Endometrial microvascular endothelial cells (primary cell): ENCODE results near the gene DEFB123. TPM values are rescaled to one million over a fixed set of nuclear protein-coding genes. Genes with fewer than 3 reads are reported as not detected.

ENCODE experiments used
- in situ Hi-C: cut with HindIII; loops from 2 replicates; pipeline ENCODE4 v1.10.0; 2017; ENCODE audit warnings: low sequenced_read_pairs, low pct_unique_long_range_greater_than_20kb; ENCODE audit errors: inconsistent ontology term
- total RNA-seq: library from RNA; depleted of rRNA; stranded (reverse); fragments of >200 nt; gene quantifications from one replicate; pipeline ENCODE4 v1.2.3, GENCODE V29; 2015; ENCODE audit errors: inconsistent ontology term

DEFB123 gene
- total RNA-seq, 1 donor from 2014 or later, result not detected

GRCh38 chr20:31472395-31473330 lies 32.2 kb downstream of the DEFB123 start:
- in situ Hi-C loops, result no loop called here

GRCh38 chr20:31473331-31474096 lies 33.1 kb downstream of the DEFB123 start:
- in situ Hi-C loops, result no loop called here

DNA sequence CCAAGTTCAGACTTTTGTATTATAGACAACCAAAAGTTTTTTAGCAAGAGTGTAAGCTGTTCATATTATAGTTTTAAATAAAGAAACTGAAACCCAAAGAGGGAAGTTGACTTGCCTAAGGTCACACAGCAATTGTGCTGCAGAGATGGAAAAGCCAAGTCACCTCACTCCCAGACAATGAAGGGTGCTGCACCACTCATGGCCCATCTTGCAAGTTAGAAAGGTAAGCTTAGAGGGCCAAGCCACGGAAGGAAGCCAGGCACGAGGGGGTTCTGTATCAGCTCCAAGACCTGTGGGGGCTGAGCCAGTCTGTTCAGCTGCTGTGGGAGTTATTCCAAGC lies 33.6 kb downstream of the DEFB123 start:
- in situ Hi-C loops, result no loop called here

GRCh38 chr20:31474758-31475427 lies 34.5 kb downstream of the DEFB123 start, which contains the start of the genes DEFB124 and REM1:
Gene DEFB124 (minus strand): TSS chr20:31475127. CDS start chr20:31473013, 2,114 bp downstream.
Gene REM1 (plus strand): TSS chr20:31475288. CDS start chr20:31476446, 1,158 bp downstream.
- in situ Hi-C loops, result no loop called here

DNA sequence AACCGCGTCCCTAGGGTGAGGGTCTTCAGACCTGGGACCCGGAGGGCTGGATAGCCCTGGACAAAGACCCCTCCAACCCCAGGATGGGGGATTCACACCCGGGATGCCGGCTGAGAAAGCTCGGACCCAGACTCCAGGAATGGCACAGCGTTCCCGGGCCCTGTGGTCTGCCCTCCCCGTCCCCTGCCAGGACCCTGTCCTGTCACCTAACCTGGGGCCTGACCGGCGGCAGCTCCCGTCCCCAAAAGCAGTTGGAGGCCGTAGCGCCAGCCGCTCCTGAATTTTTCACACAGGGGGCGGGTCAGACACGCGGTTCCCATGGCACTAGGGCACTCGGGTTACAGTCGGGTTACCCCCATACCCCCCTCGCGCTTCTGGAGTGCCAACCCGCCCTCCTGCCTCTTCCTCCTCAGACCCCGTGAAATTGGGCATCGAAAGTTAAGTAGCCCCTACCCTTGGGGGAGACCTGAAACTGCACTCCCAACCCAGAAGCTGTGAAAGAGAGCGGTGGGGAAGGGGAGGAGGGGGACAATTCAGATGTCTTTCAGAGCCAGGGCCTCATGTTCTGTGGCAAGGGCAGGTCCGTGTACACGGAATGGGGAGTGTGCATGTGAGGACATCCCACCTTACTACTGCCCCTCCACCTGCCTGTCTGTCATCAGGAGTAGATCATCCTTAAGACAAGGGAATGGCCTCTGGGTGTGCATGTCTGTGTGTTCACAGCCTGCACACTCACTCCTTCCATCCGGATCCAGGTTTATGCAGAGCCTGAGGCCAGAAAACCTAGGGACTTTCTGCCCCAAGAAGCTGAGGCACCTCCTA lies 35.3 kb downstream of the DEFB123 start:
- in situ Hi-C loops, result no loop called here

DNA sequence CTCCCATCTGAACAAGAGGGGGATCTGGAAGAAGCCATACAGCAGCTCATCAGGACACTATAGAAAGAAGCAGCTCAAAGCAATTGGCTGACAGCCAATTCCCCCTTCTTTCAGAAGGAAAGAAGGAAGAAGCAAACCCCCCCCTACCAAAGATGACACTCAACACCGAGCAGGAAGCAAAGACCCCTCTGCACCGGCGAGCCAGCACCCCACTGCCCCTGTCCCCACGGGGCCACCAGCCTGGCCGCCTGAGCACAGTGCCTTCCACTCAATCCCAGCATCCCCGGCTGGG lies 35.8 kb downstream of the DEFB123 start:
- in situ Hi-C loops, result no loop called here

DNA sequence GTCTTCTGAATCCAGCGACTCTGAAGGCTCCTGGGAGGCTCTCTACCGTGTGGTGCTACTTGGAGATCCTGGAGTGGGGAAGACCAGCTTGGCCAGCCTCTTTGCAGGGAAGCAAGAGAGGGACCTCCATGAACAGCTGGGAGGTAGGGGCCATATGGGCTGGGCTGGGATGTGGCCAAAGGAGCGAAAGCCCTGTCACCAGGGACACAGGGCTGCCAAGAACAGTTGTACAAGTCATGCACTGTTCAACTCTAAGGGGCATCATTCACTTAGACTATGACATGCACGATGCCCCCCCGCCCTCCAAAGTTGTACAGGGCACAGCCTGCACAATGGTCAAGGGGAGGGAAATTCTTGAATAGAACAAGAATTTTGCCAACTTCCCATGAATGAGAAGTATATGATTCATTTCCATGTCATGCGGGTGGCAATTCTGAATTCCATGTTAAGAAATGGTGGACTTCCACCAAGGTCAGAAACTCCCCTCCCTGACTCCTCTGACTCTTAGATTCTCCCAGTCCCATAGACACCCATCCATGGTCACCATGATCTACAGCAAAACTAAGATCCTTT lies 36.3 kb downstream of the DEFB123 start:
- in situ Hi-C loops, result no loop called here

DNA sequence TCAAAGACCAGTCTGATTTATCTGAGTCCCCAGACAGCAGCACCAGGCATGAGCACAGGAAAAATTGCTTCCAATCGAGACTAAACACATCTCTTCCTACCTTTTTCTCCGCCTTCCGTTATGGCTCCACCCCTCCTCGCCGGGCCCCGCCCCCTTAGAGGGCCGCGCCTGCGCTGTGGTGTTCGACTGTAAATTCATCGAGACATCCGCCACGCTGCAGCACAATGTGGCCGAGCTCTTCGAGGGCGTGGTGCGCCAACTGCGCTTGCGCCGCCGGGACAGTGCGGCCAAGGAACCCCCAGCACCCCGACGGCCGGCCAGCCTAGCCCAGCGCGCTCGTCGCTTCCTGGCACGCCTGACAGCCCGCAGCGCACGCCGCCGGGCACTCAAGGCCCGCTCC lies 43.6 kb downstream of the DEFB123 start:
- in situ Hi-C loops, result no loop called here

DNA sequence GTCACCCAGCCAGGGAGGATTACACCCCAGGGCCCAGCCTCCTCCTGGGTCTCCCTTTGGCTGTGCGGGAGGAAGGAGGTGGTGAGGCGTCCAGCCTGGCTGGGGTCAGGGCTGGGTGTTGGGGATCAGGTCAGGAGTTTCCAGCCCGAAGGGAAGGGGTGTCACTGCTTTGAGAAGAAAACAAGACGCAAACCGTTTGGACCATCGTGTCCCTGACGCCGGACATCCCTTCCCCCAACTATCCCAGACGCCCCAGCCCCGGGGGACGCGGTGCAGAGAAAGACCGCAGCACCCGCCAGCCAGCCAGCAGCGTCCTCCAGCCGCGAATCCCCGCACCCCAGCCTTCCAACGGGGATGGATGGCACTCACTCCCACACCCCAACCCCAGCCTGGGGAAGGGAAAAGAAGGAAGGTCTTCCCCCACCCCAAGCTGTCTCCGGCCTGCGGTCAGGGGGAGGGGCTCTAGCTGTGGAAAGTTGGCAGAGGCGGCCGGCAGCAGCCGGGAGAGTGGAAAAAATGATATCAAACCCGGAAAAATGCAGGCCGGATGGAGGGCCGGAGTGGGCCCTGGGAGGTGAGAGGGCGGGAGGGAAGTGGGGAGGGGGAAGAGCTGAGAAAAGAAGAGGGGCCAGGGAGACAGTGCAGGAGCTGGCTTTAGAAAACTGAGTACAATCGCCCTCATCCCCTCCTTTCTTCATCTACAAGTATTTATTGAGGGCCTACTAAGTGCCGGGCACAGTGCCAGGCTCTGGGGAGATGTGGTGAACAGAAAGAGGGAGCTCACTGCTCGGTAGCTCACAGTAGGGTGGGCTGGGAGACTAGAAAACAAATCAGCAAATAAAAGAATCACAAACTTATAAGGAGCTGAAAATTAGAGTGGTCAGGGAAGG lies 45.3 kb downstream of the DEFB123 start:
- in situ Hi-C loops, result no loop called here

DNA sequence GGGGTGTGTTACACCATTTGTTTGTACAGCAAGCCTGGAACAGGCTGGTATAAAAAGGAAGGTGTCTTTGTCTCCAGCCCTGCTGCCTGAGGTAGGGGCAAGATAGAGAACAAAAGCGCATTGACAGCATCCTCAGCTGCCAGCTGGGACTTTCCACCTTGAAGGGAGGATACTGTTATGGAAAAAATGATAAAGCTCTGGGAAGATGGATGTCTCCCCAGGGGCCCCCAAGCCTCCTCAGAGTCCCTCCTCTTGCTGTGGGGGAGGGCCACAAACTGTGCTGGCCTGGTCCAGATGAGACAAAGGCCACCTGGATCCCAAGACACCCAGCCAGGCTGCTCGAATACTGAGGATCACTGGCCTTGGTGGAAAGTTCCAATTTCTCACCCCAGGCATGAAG lies 47.7 kb downstream of the DEFB123 start:
- in situ Hi-C loops, result no loop called here

- in situ Hi-C loops, result no loop called here
Observed at GRCh38 chr20:31489152-31489551, 48.7 kb downstream of the DEFB123 start.

- in situ Hi-C loops, result no loop called here
Observed at GRCh38 chr20:31490752-31491151, 50.3 kb downstream of the DEFB123 start.

DNA sequence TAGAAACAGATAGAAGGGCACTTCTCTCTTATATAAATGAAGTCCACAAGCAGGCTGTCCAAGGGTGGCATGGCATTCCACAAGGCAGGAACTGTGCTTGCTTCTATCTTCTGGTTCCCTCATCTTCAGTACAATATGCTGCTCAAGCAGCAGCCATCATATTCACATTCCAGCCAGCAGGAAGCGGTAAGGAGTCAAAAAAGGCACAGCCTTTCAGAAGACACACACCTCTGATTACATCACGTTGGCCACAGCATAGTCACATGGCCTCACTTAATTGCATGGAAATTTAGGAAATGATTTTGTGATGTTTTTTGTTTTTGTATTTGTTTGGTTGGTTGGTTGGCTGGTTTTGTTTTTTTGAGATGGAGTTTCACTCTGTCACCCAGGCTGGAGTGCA lies 53.7 kb downstream of the DEFB123 start:
- in situ Hi-C loops, result no loop called here

- in situ Hi-C loops, result no loop called here
Observed at GRCh38 chr20:31496761-31497295, 56.4 kb downstream of the DEFB123 start.

DNA sequence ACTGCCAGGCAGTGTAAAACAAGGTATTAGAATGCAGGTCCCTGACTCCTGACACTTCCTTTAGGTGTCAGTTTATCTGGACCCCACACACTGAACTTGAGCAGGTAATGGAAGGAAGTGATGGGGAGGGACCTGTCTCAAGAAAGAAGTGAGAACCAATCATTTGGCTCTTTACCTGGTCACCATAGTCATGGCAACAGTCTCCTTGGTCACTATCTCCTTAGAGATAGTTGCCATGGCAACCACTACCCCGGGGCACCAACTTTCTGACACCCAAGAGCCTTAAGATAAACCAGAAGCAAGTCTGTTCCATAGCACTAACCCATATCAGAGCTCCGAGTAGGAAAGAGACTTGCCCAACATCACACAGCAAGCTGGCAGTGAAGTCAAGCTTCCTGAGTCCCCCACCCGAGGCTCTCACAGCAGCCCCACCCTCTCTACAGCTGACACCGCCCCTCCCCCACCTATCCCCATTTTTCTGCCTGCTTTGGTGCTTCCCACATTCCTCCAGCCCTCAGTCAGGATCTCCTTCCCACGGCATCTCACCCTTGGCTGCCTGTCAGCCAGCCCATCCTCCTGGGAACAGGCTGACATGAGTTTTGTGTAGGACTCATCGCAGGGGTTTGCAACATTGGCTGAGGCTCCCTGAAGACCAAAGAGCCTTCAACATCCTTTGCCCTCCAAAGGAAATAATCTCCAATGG lies 57.6 kb downstream of the DEFB123 start:
- in situ Hi-C loops, result no loop called here
